ENCODE results near the gene CLRN2.

DNA sequence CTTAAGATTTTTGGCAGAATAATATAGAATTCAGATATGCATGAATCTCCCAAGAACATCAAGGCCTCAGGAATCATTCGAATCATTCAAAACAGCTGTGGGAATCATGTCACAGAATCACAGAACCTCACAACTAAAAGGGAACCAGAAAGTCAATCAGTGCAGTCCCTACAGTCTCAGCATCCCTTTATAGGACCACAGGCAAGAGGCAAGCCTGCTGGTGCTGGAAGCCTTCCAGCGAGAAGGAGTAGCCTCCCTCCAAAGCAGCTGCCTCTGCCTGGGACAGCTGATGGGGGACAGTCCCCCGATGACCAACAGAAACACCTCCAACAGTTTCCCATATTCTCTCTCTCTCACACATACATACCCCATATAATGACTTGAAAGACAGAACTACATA, 23.8 kb upstream of the CLRN2 start:
- TF ChIP-seq POLR2A (IDR thresholded peaks at IDR 0.05), result no peak
- TF ChIP-seq, protein P1, sequence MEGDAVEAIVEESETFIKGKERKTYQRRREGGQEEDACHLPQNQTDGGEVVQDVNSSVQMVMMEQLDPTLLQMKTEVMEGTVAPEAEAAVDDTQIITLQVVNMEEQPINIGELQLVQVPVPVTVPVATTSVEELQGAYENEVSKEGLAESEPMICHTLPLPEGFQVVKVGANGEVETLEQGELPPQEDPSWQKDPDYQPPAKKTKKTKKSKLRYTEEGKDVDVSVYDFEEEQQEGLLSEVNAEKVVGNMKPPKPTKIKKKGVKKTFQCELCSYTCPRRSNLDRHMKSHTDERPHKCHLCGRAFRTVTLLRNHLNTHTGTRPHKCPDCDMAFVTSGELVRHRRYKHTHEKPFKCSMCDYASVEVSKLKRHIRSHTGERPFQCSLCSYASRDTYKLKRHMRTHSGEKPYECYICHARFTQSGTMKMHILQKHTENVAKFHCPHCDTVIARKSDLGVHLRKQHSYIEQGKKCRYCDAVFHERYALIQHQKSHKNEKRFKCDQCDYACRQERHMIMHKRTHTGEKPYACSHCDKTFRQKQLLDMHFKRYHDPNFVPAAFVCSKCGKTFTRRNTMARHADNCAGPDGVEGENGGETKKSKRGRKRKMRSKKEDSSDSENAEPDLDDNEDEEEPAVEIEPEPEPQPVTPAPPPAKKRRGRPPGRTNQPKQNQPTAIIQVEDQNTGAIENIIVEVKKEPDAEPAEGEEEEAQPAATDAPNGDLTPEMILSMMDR (IDR thresholded peaks at IDR 0.05), result no peak

Data from lower leg skin (tissue), 3 donors.